H1 (cell line): Measurements from ENCODE around the gene SMIM9.

Experiments used
- CEBPB ChIP-seq: IDR thresholded peaks from 2 replicates; pipeline ENCODE4 v1.6.1; 2012; ENCODE audit warnings: low read depth, low read length
- EP300 ChIP-seq, 2 experiments: IDR thresholded peaks; 1 replicate in 1 of 2; 2 replicates in 1 of 2; pipeline ENCODE4 v1.6.1; 2011 to 2012; ENCODE audit warnings: low read depth in 2 of 2, low read length in 2 of 2, mild to moderate bottlenecking in 2 of 2, borderline replicate concordance in 1 of 2, inconsistent platforms in 1 of 2, moderate library complexity in 1 of 2
- EZH2 ChIP-seq: fragments of 200-600 bp; sonication (generic); IDR thresholded peaks from 2 replicates; pipeline ENCODE4 v1.7.1; 2012; ENCODE audit warnings: low read depth, mild to moderate bottlenecking, moderate library complexity, low read length, inconsistent platforms; ENCODE audit not compliant: severe bottlenecking
- POLR2A ChIP-seq, 2 experiments: IDR thresholded peaks; 1 replicate in 1 of 2; 2 replicates in 1 of 2; pipeline ENCODE4 v1.6.1; 2011; ENCODE audit warnings: low read depth in 2 of 2, low read length in 2 of 2, mild to moderate bottlenecking in 2 of 2; ENCODE audit errors: control extremely low read depth in 1 of 2
- POLR2AphosphoS5 ChIP-seq: IDR thresholded peaks from 2 replicates; pipeline ENCODE4 v1.6.1; 2011; ENCODE audit warnings: low read depth, low read length
- RFX5 ChIP-seq: IDR thresholded peaks from 2 replicates; pipeline ENCODE4 v1.6.1; 2011; ENCODE audit warnings: low read depth, low read length, improper control_type of control experiment, borderline replicate concordance
- SIN3A ChIP-seq, 2 experiments: IDR thresholded peaks in 1 of 2; conservative IDR thresholded peaks in 1 of 2; 2 replicates each; pipeline ENCODE4 v1.6.1; 2011 to 2012; ENCODE audit warnings: low read length in 2 of 2, improper control_type of control experiment in 1 of 2, low read depth in 1 of 2, mild to moderate bottlenecking in 1 of 2
- SP1 ChIP-seq: IDR thresholded peaks from 2 replicates; pipeline ENCODE4 v1.6.1; 2011; ENCODE audit warnings: low read depth, low read length
- TCF12 ChIP-seq: IDR thresholded peaks from 2 replicates; pipeline ENCODE4 v1.6.1; 2011; ENCODE audit warnings: low read depth, mild to moderate bottlenecking, low read length
- TF ChIP-seq, protein P1 (sequence below), 3 experiments: IDR thresholded peaks; 1 replicate in 2 of 3; 2 replicates in 1 of 3; pipeline versions ENCODE4 v1.5.1 to v1.6.1; 2011; ENCODE audit warnings: low read length in 3 of 3, mild to moderate bottlenecking in 3 of 3, inconsistent platforms in 2 of 3, low read depth in 1 of 3, moderate library complexity in 1 of 3; ENCODE audit not compliant: insufficient read depth in 1 of 3; ENCODE audit errors: control extremely low read depth in 1 of 3
- TF ChIP-seq, protein P2 (sequence below): IDR thresholded peaks from 2 replicates; pipeline ENCODE4 v1.6.1; 2012; ENCODE audit warnings: inconsistent platforms

DNA sequence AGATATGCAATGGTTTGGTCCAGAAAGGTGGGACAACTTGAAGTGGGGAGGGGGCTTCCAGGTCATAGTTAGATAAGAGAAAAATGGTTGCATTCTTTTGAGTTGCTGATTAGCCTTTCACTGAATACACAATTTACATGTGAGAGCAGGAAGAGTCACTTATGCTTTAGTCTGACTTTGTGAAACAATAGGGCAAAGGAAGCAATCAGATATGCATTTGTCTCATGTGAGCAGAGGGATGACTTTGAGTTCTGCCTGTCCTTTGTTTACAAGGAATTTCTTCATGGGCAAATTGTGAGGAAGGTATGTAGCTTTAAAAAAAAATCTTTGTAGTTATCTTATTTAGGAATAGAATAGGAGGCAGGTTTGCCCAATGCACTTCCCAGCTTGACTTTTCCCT is 12.9 kb downstream of the SMIM9 start:
- TF ChIP-seq, protein P1, sequence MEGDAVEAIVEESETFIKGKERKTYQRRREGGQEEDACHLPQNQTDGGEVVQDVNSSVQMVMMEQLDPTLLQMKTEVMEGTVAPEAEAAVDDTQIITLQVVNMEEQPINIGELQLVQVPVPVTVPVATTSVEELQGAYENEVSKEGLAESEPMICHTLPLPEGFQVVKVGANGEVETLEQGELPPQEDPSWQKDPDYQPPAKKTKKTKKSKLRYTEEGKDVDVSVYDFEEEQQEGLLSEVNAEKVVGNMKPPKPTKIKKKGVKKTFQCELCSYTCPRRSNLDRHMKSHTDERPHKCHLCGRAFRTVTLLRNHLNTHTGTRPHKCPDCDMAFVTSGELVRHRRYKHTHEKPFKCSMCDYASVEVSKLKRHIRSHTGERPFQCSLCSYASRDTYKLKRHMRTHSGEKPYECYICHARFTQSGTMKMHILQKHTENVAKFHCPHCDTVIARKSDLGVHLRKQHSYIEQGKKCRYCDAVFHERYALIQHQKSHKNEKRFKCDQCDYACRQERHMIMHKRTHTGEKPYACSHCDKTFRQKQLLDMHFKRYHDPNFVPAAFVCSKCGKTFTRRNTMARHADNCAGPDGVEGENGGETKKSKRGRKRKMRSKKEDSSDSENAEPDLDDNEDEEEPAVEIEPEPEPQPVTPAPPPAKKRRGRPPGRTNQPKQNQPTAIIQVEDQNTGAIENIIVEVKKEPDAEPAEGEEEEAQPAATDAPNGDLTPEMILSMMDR (IDR thresholded peaks at IDR 0.05; ENCODE audit: control extremely low read depth in 1 of 3, insufficient read depth in 1 of 3, low read depth in 1 of 3, low read length in 3 of 3) = no peak
- TF ChIP-seq POLR2AphosphoS5 (no peak), SP1 (no peak), SIN3A (conservative IDR thresholded peaks at IDR 0.05 in 1 of 2, IDR thresholded peaks at IDR 0.05 in 1 of 2; ENCODE audit: low read depth in 1 of 2, low read length in 2 of 2) (no peak), EP300 (IDR thresholded peaks at IDR 0.05; ENCODE audit: borderline replicate concordance in 1 of 2, low read depth in 2 of 2, low read length in 2 of 2) (no peak), RFX5 (no peak), EZH2 (no peak), POLR2A (IDR thresholded peaks at IDR 0.05; ENCODE audit: control extremely low read depth in 1 of 2, low read depth in 2 of 2, low read length in 2 of 2) (no peak), TCF12 (no peak), CEBPB (no peak)
- TF ChIP-seq, protein P2, sequence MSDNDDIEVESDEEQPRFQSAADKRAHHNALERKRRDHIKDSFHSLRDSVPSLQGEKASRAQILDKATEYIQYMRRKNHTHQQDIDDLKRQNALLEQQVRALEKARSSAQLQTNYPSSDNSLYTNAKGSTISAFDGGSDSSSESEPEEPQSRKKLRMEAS = no peak
